Smooth muscle cell (in vitro differentiated cells): ENCODE measurements around the gene ANKRD24. TPM values are rescaled to one million over a fixed set of nuclear protein-coding genes. Genes with fewer than 3 reads are reported as not detected.
"Not testable (repeated sequence)": the region's sequence is repeated elsewhere in the genome, so short reads cannot be mapped to it uniquely, and the experiment has no call there.

Source experiments
- DNase-seq: peaks from one replicate; lab custom pipeline; 2025; ENCODE audit not compliant: unreplicated experiment; lab: John Stamatoyannopoulos, UW
- H2AFZ ChIP-seq: fragments of 200-600 bp; sonication (generic); 2 replicates; pipeline ENCODE4 v1.6.0; 2016; ENCODE audit warnings: antibody characterized with exemption, low read depth, mild to moderate bottlenecking
- H3F3A ChIP-seq: fragments of 200-600 bp; sonication (generic); 2 replicates; pipeline ENCODE4 v1.6.0; 2017; ENCODE audit warnings: antibody characterized with exemption, low read depth
- H3K27ac ChIP-seq: fragments of 200-600 bp; sonication (generic); 2 replicates; pipeline ENCODE4 v1.5.1; 2016; ENCODE audit warnings: low read depth, mild to moderate bottlenecking
- H3K27me3 ChIP-seq: fragments of 200-600 bp; sonication (generic); 2 replicates; pipeline ENCODE4 v1.6.1; 2016; ENCODE audit warnings: low read depth, mild to moderate bottlenecking
- H3K36me3 ChIP-seq: fragments of 200-600 bp; sonication (generic); 2 replicates; pipeline ENCODE4 v1.5.1; 2016; ENCODE audit warnings: low read depth
- H3K4me1 ChIP-seq: fragments of 200-600 bp; sonication (generic); 2 replicates; pipeline ENCODE4 v1.5.1; 2016; ENCODE audit warnings: low read depth
- H3K4me2 ChIP-seq: fragments of 200-600 bp; sonication (generic); 2 replicates; pipeline ENCODE4 v1.6.0; 2016; ENCODE audit warnings: mild to moderate bottlenecking
- H3K4me3 ChIP-seq: fragments of 200-600 bp; sonication (generic); 2 replicates; pipeline ENCODE4 v1.5.1; 2016; ENCODE audit warnings: mild to moderate bottlenecking
- H3K79me2 ChIP-seq: fragments of 200-600 bp; sonication (generic); 2 replicates; pipeline ENCODE4 v1.6.0; 2016; ENCODE audit warnings: low read depth, mild to moderate bottlenecking
- H3K9ac ChIP-seq: fragments of 200-600 bp; sonication (generic); 2 replicates; pipeline ENCODE4 v1.6.0; 2016; ENCODE audit warnings: low read depth
- H3K9me3 ChIP-seq: fragments of 200-600 bp; sonication (generic); replicated peaks from 2 replicates; pipeline ENCODE4 v1.5.1; 2016; ENCODE audit warnings: low read depth
- H4K20me1 ChIP-seq: fragments of 200-600 bp; sonication (generic); 2 replicates; pipeline ENCODE4 v1.6.0; 2016; ENCODE audit warnings: low read depth
- CTCF ChIP-seq: fragments of 200-600 bp; sonication (generic); IDR thresholded peaks from 2 replicates; pipeline ENCODE4 v1.5.1; 2017; ENCODE audit warnings: borderline replicate concordance, mild to moderate bottlenecking, antibody characterized with exemption; ENCODE audit not compliant: insufficient read depth, poor library complexity, severe bottlenecking
- WGBS: methylation state at CpG from one replicate; pipeline ENCODE4 v1.1.7; 2016; ENCODE audit warnings: low lambda C conversion rate; 5-methylcytosine and 5-hydroxymethylcytosine counted together
- polyA plus RNA-seq: library from polyadenylated mRNA; unstranded; fragments of >200 nt; fragmentation: Nextera tagmentation; extraction: Ambion mirVana; gene quantifications from 2 replicates; pipeline ENCODE4 v1.2.1, GENCODE V29; 2016
- total RNA-seq: library from RNA; depleted of rRNA; stranded (reverse); fragments of >200 nt; gene quantifications from 2 replicates; pipeline ENCODE4 v1.2.3, GENCODE V29; 2014

Gene ANKRD24
- total and polyA plus RNA-seq, 2 experiments from 2014 or later: 1.5 TPM; not detected in 1

GRCh38 chr19:4216846-4217245, 34.4 kb downstream of the ANKRD24 start:
- Histone ChIP-seq H4K20me1 (no peaks in the 10 kb centered on the region), H3K9me3 (no peaks in the 10 kb centered on the region), H3K4me1 (no peaks in the 10 kb centered on the region), H3K27ac (no peak overlapping the region), H3F3A (no peaks in the 10 kb centered on the region), H3K4me3 (no peak overlapping the region), H3K79me2 (no peaks in the 10 kb centered on the region), H3K36me3 (no peaks in the 10 kb centered on the region), H3K4me2 (no peak overlapping the region), H2AFZ (no peak overlapping the region), H3K9ac (no peak overlapping the region), H3K27me3 (no peaks in the 10 kb centered on the region)
- no peak for DNase-seq
- TF ChIP-seq CTCF: no peak
- WGBS: 88% methylated on average over 6 of the region's 6 CpGs

- Histone ChIP-seq H3K4me1 (no peaks in the 10 kb centered on the region), H3K36me3 (no peaks in the 10 kb centered on the region), H2AFZ (no peak overlapping the region), H3K27me3 (no peaks in the 10 kb centered on the region), H3K4me2 (no peak overlapping the region), H3K27ac (no peak overlapping the region), H3K4me3 (no peak overlapping the region), H3K9me3 (no peaks in the 10 kb centered on the region), H3K79me2 (no peaks in the 10 kb centered on the region), H4K20me1 (no peaks in the 10 kb centered on the region), H3F3A (no peaks in the 10 kb centered on the region), H3K9ac (no peak overlapping the region)
- DNase-seq: no peak
- TF ChIP-seq CTCF: no peak
- WGBS: 97% methylated on average over 71 of the region's 81 CpGs
Measured at GRCh38 chr19:4217429-4218264, 35.2 kb downstream of the ANKRD24 start.

GRCh38 chr19:4218523-4218922, 36.0 kb downstream of the ANKRD24 start:
- not testable (repeated sequence) for H3K4me2 ChIP-seq, H4K20me1 ChIP-seq, H3K27me3 ChIP-seq, H3K79me2 ChIP-seq, H3K9me3 ChIP-seq, H3K9ac ChIP-seq, H2AFZ ChIP-seq, H3F3A ChIP-seq, H3K27ac ChIP-seq, H3K4me3 ChIP-seq, H3K36me3 ChIP-seq, H3K4me1 ChIP-seq, DNase-seq
- WGBS: 100% methylated on average over 1 of the region's 1 CpG

GRCh38 chr19:4220188-4220587, 37.7 kb downstream of the ANKRD24 start:
- Histone ChIP-seq H3K4me3 (no peak overlapping the region), H3K9me3 (no peaks in the 10 kb centered on the region), H3F3A (no peaks in the 10 kb centered on the region), H3K27me3 (no peaks in the 10 kb centered on the region), H3K9ac (no peak overlapping the region), H3K79me2 (no peaks in the 10 kb centered on the region), H3K4me2 (no peak overlapping the region), H3K4me1 (no peaks in the 10 kb centered on the region), H3K27ac (no peak overlapping the region), H4K20me1 (no peaks in the 10 kb centered on the region), H2AFZ (no peak overlapping the region), H3K36me3 (no peaks in the 10 kb centered on the region)
- DNase-seq: no peak
- WGBS: 97% methylated on average over 7 of the region's 7 CpGs
- no peak for TF ChIP-seq CTCF
